ENCODE measurements around the gene ERMN.
A peak's percentile ranks its signal among the peaks of the same experiment; 100 is the strongest.

ERMN gene

DNA sequence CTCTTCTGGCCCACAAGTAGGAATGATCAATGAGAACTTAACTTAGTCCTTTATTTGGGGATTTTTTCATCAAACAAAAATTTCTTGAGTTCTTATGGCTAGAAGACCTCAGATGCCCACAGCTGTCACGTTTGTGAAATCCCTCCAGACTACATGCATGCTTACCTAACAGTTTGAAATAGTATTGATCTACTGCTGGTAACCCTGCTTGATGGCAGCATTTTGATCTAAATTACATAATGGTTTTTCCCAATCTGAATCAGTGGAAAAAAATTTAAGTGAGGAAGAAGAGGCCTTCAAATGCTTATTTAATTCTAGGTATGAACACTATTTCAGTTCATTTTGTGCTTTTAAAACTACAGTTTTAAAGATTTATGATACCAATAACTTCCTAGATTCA lies 13.9 kb downstream of the ERMN start:
- Histone ChIP-seq H3K4me2 (ENCODE audit: low read length) (no peak overlapping the region), H3K9me3 (replicated peaks; ENCODE audit: low read length) (no peaks in the 10 kb centered on the region), H3K9ac (ENCODE audit: low read depth, low read length) (no peak overlapping the region), H3K27me3 (ENCODE audit: control insufficient read depth, insufficient read depth, low read length) (no peaks in the 10 kb centered on the region), H3K36me3 (ENCODE audit: insufficient read depth, low read length) (peaks cover 4% of the 10 kb centered on the region), H3K4me3 (ENCODE audit: low read length) (no peak overlapping the region), H3K4me1 (ENCODE audit: control insufficient read depth, insufficient read depth, low read length) (peaks cover 33% of the 10 kb centered on the region)

DNA sequence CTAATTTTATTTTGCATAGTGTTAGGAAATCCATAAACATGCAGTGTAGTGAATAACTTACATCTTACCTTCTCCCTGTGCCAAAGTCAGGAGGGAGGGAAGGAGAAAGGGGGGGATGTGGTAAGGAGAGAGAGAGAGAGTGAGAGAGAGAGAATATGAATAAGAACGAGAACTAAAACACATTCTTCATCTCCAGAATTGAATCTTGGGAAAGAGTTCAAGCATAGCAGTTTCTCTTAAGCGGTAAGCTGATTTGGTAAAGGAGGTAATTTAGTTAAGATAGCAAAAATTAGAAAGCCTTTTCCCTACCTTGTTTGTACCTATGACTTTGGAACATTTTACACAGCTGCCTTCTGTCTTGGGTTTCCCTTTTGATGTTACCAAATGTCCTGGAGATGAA lies 15.7 kb downstream of the ERMN start:
- no peaks in the 10 kb centered on the region for H3K27me3 ChIP-seq (ENCODE audit: control insufficient read depth, insufficient read depth, low read length)
- H3K9me3 ChIP-seq (replicated peaks; ENCODE audit: low read length) = no peaks in the 10 kb centered on the region
- no peak overlapping the region for H3K9ac ChIP-seq (ENCODE audit: low read depth, low read length)
- no peak overlapping the region for H3K4me2 ChIP-seq (ENCODE audit: low read length)
- H3K4me3 ChIP-seq (ENCODE audit: low read length) = no peak overlapping the region
- peaks cover 44% of the 10 kb centered on the region for H3K4me1 ChIP-seq (ENCODE audit: control insufficient read depth, insufficient read depth, low read length)
- H3K36me3 ChIP-seq (ENCODE audit: insufficient read depth, low read length) = peaks cover 4% of the 10 kb centered on the region

DNA sequence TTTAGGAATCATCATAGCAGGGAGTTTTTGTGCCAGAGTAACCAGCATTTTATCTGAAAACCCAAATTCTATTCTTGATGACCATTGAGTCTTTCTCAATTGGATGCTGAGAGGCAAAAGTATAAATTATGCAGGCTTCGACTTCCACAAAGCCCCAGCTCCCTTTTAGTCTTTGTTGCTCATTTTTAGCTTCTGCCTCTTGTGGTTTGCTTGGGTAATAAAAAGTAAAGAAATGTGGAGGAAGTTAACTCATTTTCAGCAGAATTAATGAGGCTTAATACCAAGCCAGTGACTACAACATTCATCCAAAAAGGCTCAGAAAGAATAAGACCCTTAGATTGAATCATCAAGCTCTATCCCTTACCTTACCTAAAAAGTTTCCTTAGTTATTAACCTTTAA lies 18.6 kb downstream of the ERMN start:
- Histone ChIP-seq H3K36me3 (ENCODE audit: insufficient read depth, low read length) (peaks cover 4% of the 10 kb centered on the region), H3K4me3 (ENCODE audit: low read length) (no peak overlapping the region), H3K4me1 (ENCODE audit: control insufficient read depth, insufficient read depth, low read length) (peaks cover 32% of the 10 kb centered on the region), H3K4me2 (ENCODE audit: low read length) (no peak overlapping the region), H3K27me3 (ENCODE audit: control insufficient read depth, insufficient read depth, low read length) (no peaks in the 10 kb centered on the region), H3K9me3 (replicated peaks; ENCODE audit: low read length) (no peaks in the 10 kb centered on the region), H3K9ac (ENCODE audit: low read depth, low read length) (no peak overlapping the region)

DNA sequence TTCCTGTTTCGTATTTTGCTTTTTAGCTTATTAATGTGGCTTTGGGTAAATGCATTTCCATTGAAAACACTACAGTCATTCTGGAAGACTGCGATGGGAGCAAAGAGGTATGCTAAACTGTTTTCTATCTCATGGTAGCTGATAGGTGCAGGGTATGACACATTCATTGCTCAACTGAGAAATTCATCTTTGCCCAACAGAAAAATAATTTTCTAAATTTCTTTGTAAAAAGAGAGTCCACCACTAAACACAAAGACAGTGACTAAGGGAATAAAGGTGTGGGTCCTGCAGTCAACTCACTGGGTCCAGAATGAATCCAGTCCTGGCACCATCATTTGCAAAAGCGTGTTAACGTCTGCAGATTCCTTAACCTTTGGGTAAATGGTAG lies 19.9 kb downstream of the ERMN start:
- Histone ChIP-seq H3K4me3 (ENCODE audit: low read length) (no peak overlapping the region), H3K9ac (ENCODE audit: low read depth, low read length) (no peak overlapping the region), H3K9me3 (replicated peaks; ENCODE audit: low read length) (no peaks in the 10 kb centered on the region), H3K4me2 (ENCODE audit: low read length) (no peak overlapping the region), H3K27me3 (ENCODE audit: control insufficient read depth, insufficient read depth, low read length) (no peaks in the 10 kb centered on the region), H3K36me3 (ENCODE audit: insufficient read depth, low read length) (peaks cover 4% of the 10 kb centered on the region), H3K4me1 (ENCODE audit: control insufficient read depth, insufficient read depth, low read length) (peaks cover 19% of the 10 kb centered on the region)

DNA sequence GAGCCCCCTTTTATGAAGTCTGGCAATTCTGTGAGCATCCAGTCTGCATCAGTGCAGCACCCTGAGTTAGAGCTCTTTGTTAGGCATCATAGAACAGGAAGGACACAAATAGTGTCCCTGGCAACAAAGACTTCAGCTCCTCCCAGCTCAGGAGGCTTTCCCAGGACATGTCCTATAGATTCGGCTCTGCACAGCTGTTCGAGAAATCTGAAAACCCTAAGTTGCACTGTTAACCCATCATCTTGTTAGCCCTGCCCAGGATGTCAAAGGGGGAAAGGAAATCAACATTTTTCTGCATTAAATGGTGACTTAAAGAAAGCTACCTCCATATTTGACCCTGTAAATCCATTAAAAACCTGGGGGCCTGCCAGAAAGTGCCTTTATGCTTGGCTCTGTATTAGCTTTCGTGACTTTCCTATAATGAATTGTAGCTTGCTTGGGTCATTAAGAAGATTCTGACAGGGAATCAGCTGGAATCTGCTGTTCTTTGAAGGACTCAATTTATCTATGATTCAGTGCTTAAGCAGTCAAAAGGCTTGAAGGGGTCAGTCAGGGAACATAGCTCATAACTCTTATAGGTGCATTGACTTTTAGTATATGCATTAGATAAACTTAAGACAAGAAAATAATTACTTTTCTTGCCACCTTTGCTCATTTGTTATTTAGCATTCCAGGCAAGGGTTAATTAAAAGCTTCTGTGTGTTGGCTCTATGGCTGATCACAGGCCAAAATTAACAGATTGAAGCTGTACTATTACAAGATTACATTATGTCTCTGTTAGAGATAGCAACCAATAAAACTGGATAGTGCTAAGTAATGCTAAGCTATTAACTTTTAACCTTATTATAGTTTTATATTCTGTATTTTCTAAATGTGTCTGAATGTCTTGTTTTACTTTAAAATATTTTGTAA lies 20.6 kb downstream of the ERMN start:
- Histone ChIP-seq H3K4me3 (ENCODE audit: low read length) (no peak overlapping the region), H3K9ac (ENCODE audit: low read depth, low read length) (peak overlapping the region; percentile 5), H3K4me2 (ENCODE audit: low read length) (peak overlapping the region; percentile 13), H3K36me3 (ENCODE audit: insufficient read depth, low read length) (peaks cover 4% of the 10 kb centered on the region), H3K9me3 (replicated peaks; ENCODE audit: low read length) (no peaks in the 10 kb centered on the region), H3K27me3 (ENCODE audit: control insufficient read depth, insufficient read depth, low read length) (no peaks in the 10 kb centered on the region), H3K4me1 (ENCODE audit: control insufficient read depth, insufficient read depth, low read length) (peaks cover 19% of the 10 kb centered on the region)

DNA sequence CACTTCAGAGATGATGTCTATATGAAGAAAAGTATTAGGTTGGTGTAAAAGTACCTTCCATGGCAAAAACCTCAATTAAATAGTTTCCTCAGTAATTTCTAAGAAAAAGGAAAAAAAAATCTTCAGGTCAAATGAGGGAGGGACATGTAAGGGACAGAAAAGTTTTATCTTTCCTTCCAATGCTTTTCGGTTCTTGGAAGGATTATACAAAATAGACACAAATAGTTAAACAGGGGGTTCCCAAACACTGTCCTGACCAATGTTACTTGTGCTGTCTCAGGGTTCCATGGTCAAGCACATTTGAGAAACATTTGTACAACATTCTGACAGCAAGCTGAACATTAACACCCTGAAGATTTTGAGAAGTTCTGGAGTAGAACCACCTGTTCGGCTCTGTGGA lies 22.0 kb downstream of the ERMN start:
- H3K4me1 ChIP-seq (ENCODE audit: control insufficient read depth, insufficient read depth, low read length) = peaks cover 19% of the 10 kb centered on the region
- H3K9me3 ChIP-seq (replicated peaks; ENCODE audit: low read length) = no peaks in the 10 kb centered on the region
- no peak overlapping the region for H3K4me3 ChIP-seq (ENCODE audit: low read length)
- no peaks in the 10 kb centered on the region for H3K36me3 ChIP-seq (ENCODE audit: insufficient read depth, low read length)
- no peaks in the 10 kb centered on the region for H3K27me3 ChIP-seq (ENCODE audit: control insufficient read depth, insufficient read depth, low read length)
- no peak overlapping the region for H3K9ac ChIP-seq (ENCODE audit: low read depth, low read length)
- no peak overlapping the region for H3K4me2 ChIP-seq (ENCODE audit: low read length)

DNA sequence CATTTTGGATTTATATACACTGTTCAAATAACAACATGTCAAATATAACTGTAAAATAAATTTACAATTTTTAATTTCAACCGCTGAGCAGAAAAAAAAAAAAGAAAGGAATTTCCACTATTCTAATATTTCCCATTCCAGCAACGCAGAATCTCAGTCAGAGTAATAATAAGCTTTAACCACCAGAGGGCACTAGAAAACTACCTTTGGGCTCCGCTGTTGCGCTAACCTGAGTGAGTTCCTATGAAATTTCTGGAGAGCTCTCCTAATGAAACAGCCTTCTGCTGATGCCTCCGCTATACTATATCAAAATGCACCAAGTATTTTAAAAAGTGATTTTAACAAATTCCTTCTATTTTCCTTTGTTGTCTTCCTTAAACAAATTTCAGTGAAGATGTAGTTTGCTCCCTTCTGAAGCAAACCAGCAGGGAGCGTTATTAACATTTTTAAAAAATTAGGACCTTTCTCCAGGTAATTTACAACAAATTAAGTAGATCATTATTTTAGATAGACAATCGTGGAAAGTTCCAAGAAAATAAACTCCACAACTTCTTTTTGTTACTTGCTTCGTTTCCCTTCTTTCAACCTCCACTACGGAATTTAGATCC lies 23.0 kb downstream of the ERMN start:
- Histone ChIP-seq H3K27me3 (ENCODE audit: control insufficient read depth, insufficient read depth, low read length) (no peaks in the 10 kb centered on the region), H3K36me3 (ENCODE audit: insufficient read depth, low read length) (no peaks in the 10 kb centered on the region), H3K9me3 (replicated peaks; ENCODE audit: low read length) (no peaks in the 10 kb centered on the region), H3K9ac (ENCODE audit: low read depth, low read length) (no peak overlapping the region), H3K4me3 (ENCODE audit: low read length) (no peak overlapping the region), H3K4me2 (ENCODE audit: low read length) (no peak overlapping the region), H3K4me1 (ENCODE audit: control insufficient read depth, insufficient read depth, low read length) (peaks cover 19% of the 10 kb centered on the region)

DNA sequence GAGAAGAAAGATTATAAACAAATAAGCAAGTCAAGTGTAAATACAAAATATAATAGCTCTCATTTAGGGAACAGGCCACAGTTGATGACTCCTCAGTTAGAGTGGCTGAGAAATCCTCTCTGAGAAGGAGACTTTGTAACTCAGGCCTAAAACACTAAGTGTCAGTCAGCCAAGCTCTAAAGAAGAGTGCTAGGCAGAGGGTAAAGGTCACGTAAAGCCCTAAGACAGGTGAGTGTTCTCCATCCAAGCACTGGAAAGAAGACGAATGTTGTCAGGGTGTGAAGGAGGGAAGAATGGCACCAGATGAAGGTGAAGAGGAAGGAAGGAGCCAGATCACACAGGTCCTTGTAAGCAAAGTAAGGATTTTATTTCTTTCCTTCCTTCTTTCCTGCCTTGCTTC lies 24.3 kb downstream of the ERMN start:
- Histone ChIP-seq H3K9me3 (replicated peaks; ENCODE audit: low read length) (no peaks in the 10 kb centered on the region), H3K4me3 (ENCODE audit: low read length) (no peak overlapping the region), H3K4me2 (ENCODE audit: low read length) (no peak overlapping the region), H3K36me3 (ENCODE audit: insufficient read depth, low read length) (no peaks in the 10 kb centered on the region), H3K9ac (ENCODE audit: low read depth, low read length) (no peak overlapping the region), H3K27me3 (ENCODE audit: control insufficient read depth, insufficient read depth, low read length) (no peaks in the 10 kb centered on the region), H3K4me1 (ENCODE audit: control insufficient read depth, insufficient read depth, low read length) (peaks cover 16% of the 10 kb centered on the region)

DNA sequence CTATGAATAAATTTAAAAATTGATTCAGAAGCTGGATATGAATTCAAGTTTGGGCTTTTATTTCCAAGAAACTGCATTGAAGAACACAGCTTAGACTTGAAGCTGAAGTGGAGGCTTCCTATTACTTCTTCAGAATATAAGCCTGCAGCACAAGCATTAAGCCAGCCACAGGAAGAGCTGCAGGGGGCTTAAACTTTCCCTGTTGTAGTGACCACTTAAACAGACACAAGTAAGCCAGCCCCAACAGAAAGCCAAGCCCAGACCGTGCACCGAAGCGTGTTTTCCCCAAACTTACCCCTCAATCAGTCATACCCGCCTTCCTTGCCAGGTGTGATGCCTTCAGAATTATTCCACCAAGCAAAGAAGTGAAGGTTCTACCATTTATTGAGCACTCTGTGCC lies 28.7 kb downstream of the ERMN start:
- Histone ChIP-seq H3K27me3 (ENCODE audit: control insufficient read depth, insufficient read depth, low read length) (no peaks in the 10 kb centered on the region), H3K4me3 (ENCODE audit: low read length) (no peak overlapping the region), H3K4me2 (ENCODE audit: low read length) (no peak overlapping the region), H3K9ac (ENCODE audit: low read depth, low read length) (no peak overlapping the region), H3K36me3 (ENCODE audit: insufficient read depth, low read length) (no peaks in the 10 kb centered on the region), H3K9me3 (replicated peaks; ENCODE audit: low read length) (no peaks in the 10 kb centered on the region), H3K4me1 (ENCODE audit: control insufficient read depth, insufficient read depth, low read length) (no peaks in the 10 kb centered on the region)

DNA sequence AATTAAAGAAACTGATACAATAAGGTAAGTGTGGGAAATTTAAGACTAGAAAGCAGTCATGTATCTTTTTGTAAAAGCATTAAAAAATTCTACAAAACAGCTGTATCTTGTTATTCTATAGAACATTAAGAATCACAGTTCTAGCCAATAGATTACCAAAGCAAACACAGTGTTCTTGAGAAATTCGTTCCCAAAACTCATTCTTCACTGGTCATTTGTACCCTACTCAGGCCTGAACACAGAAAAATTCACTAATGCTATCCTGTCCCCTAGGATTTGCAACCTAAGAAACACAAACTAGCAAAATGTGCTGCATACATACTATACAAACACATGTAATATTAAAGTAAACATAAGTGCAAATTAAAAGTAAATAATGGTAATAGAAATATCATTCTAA lies 29.1 kb downstream of the ERMN start:
- no peaks in the 10 kb centered on the region for H3K9me3 ChIP-seq (replicated peaks; ENCODE audit: low read length)
- no peak overlapping the region for H3K4me2 ChIP-seq (ENCODE audit: low read length)
- no peak overlapping the region for H3K4me3 ChIP-seq (ENCODE audit: low read length)
- H3K36me3 ChIP-seq (ENCODE audit: insufficient read depth, low read length) = no peaks in the 10 kb centered on the region
- no peaks in the 10 kb centered on the region for H3K27me3 ChIP-seq (ENCODE audit: control insufficient read depth, insufficient read depth, low read length)
- H3K9ac ChIP-seq (ENCODE audit: low read depth, low read length) = no peak overlapping the region
- H3K4me1 ChIP-seq (ENCODE audit: control insufficient read depth, insufficient read depth, low read length) = no peaks in the 10 kb centered on the region

DNA sequence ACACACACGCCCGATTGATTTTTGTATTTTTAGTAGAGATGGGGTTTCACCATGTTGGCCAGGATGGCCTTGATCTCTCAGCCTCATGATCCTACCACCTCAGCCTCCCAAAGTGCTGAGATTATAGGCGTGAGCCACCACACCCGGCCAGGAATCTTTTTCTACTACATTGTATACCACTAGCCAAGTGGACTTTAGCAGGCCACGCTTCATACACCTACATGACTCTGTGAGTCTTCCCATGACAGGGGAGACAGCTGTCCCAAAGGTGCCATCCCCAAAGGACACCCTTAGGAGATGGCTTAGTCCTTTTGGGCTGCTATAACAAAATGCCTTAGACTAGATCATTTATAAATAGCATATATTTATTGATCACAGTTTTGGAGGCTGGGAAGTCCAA lies 32.8 kb downstream of the ERMN start:
- Histone ChIP-seq H3K9me3 (replicated peaks; ENCODE audit: low read length) (no peaks in the 10 kb centered on the region), H3K4me3 (ENCODE audit: low read length) (no peak overlapping the region), H3K9ac (ENCODE audit: low read depth, low read length) (no peak overlapping the region), H3K4me2 (ENCODE audit: low read length) (no peak overlapping the region), H3K4me1 (ENCODE audit: control insufficient read depth, insufficient read depth, low read length) (no peaks in the 10 kb centered on the region), H3K27me3 (ENCODE audit: control insufficient read depth, insufficient read depth, low read length) (no peaks in the 10 kb centered on the region), H3K36me3 (ENCODE audit: insufficient read depth, low read length) (no peaks in the 10 kb centered on the region)

DNA sequence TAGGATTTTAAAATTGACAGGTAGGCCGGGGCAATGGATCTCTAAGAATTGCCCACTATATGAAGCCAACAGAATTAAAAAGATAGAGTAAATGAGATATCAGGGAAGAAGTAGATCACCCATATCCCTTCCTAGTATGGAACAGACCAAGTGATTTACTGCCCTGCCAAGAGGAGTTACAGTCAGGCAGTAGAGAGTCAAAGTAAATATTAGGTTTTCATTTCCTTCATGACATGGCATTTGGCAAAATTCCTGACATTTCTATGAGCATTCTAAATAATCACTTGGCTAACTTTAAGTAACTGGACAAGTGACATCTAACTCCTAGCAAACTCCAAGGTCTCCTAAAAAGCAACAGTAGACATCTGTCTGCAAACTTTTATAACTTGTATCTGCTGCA lies 34.6 kb downstream of the ERMN start:
- H3K36me3 ChIP-seq (ENCODE audit: insufficient read depth, low read length) = no peaks in the 10 kb centered on the region
- H3K9me3 ChIP-seq (replicated peaks; ENCODE audit: low read length) = no peaks in the 10 kb centered on the region
- no peak overlapping the region for H3K4me2 ChIP-seq (ENCODE audit: low read length)
- no peak overlapping the region for H3K4me3 ChIP-seq (ENCODE audit: low read length)
- H3K4me1 ChIP-seq (ENCODE audit: control insufficient read depth, insufficient read depth, low read length) = no peaks in the 10 kb centered on the region
- H3K9ac ChIP-seq (ENCODE audit: low read depth, low read length) = no peak overlapping the region
- H3K27me3 ChIP-seq (ENCODE audit: control insufficient read depth, insufficient read depth, low read length) = no peaks in the 10 kb centered on the region

Data from skeletal muscle satellite cell (primary cell).